KOPT-K1 (cell line): ENCODE results near the gene WNT5A.

ENCODE experiments used
- H3K27ac ChIP-seq: fragments of 200-600 bp; sonication (generic); 2 replicates; pipeline ENCODE4 v1.5.1; 2016; ENCODE audit warnings: antibody characterized with exemption, mild to moderate bottlenecking, low read depth, low read length; ENCODE audit not compliant: poor library complexity, severe bottlenecking
- H3K36me3 ChIP-seq: fragments of 200-600 bp; sonication (generic); 2 replicates; pipeline ENCODE4 v1.5.1; 2017; ENCODE audit warnings: antibody characterized with exemption, mild to moderate bottlenecking, low read length, moderate library complexity; ENCODE audit not compliant: insufficient read depth
- H3K9me3 ChIP-seq: fragments of 200-600 bp; sonication (generic); 2 replicates; pipeline ENCODE4 v1.5.1; 2017; ENCODE audit warnings: antibody characterized with exemption, low read length, mild to moderate bottlenecking; ENCODE audit not compliant: insufficient read depth, poor library complexity, severe bottlenecking

Gene WNT5A

GRCh38 chr3:55426486-55426885, 60.6 kb downstream of the WNT5A start:
- no peaks in the 10 kb centered on the region for H3K9me3 ChIP-seq
- H3K36me3 ChIP-seq = no peaks in the 10 kb centered on the region
- no peak overlapping the region for H3K27ac ChIP-seq

GRCh38 chr3:55423782-55424181, 63.3 kb downstream of the WNT5A start:
- Histone ChIP-seq H3K27ac (no peak overlapping the region), H3K36me3 (no peaks in the 10 kb centered on the region), H3K9me3 (no peaks in the 10 kb centered on the region)

GRCh38 chr3:55417211-55417610, 69.9 kb downstream of the WNT5A start:
- Histone ChIP-seq H3K27ac (no peak overlapping the region), H3K9me3 (no peaks in the 10 kb centered on the region), H3K36me3 (no peaks in the 10 kb centered on the region)

- Histone ChIP-seq H3K36me3 (no peaks in the 10 kb centered on the region), H3K27ac (no peak overlapping the region), H3K9me3 (no peaks in the 10 kb centered on the region)
Observed at GRCh38 chr3:55416331-55416821, 70.7 kb downstream of the WNT5A start.
